ENCODE results near the gene PPP3R1.

Gene PPP3R1

GRCh38 chr2:68253219-68254068 lies 1.1 kb upstream of the PPP3R1 start:
- DNase-seq = peak; percentile 47

- peak; percentile 35 for DNase-seq
Measured at GRCh38 chr2:68251855-68252399, 405 bp downstream of the PPP3R1 start.

- peak; percentile 79 for DNase-seq
Measured at GRCh38 chr2:68251187-68251854, 1.0 kb downstream of the PPP3R1 start.

- DNase-seq = no peak
Measured at GRCh38 chr2:68250652-68251186, 1.6 kb downstream of the PPP3R1 start.

GRCh38 chr2:68250196-68250595 lies 2.1 kb downstream of the PPP3R1 start:
- DNase-seq = no peak

- no peak for DNase-seq
Measured at GRCh38 chr2:68248806-68249205, 3.5 kb downstream of the PPP3R1 start.

GRCh38 chr2:68248361-68248760 lies 4.0 kb downstream of the PPP3R1 start:
- no peak for DNase-seq

GRCh38 chr2:68246396-68246795 lies 5.9 kb downstream of the PPP3R1 start:
- no peak for DNase-seq

GRCh38 chr2:68245672-68246071 lies 6.7 kb downstream of the PPP3R1 start:
- no peak for DNase-seq

GRCh38 chr2:68245066-68245465 lies 7.3 kb downstream of the PPP3R1 start:
- no peak for DNase-seq

GRCh38 chr2:68244456-68244855 lies 7.9 kb downstream of the PPP3R1 start:
- DNase-seq = no peak

GRCh38 chr2:68241732-68242131 lies 10.6 kb downstream of the PPP3R1 start:
- DNase-seq = no peak

- DNase-seq = no peak
Measured at GRCh38 chr2:68240446-68240845, 11.9 kb downstream of the PPP3R1 start.

GRCh38 chr2:68238955-68239822 lies 13.1 kb downstream of the PPP3R1 start:
- no peak for DNase-seq

GRCh38 chr2:68237976-68238580 lies 14.3 kb downstream of the PPP3R1 start:
- no peak for DNase-seq

GRCh38 chr2:68237404-68237803 lies 14.9 kb downstream of the PPP3R1 start:
- DNase-seq = no peak

GRCh38 chr2:68236876-68237275 lies 15.5 kb downstream of the PPP3R1 start:
- no peak for DNase-seq

- DNase-seq = no peak
Measured at GRCh38 chr2:68236103-68236734, 16.1 kb downstream of the PPP3R1 start.

- no peak for DNase-seq
Measured at GRCh38 chr2:68235090-68235489, 17.2 kb downstream of the PPP3R1 start.

- DNase-seq = no peak
Measured at GRCh38 chr2:68234405-68234804, 17.9 kb downstream of the PPP3R1 start.

GRCh38 chr2:68231061-68231372 lies 21.3 kb downstream of the PPP3R1 start:
- DNase-seq = no peak

Measured in stimulated activated CD4-positive, alpha-beta T cell treated with anti-CD3 and anti-CD28 coated beads, Interleukin-4, amount 100 ng/mL, for 24 hours (primary cell).